Mesenteric fat pad (tissue), 1 donor: ENCODE results near the gene VPS33B. TPM values are rescaled to one million over a fixed set of nuclear protein-coding genes. Genes with fewer than 3 reads are reported as not detected.
"Not testable (repeated sequence)": the region's sequence is repeated elsewhere in the genome, so short reads cannot be mapped to it uniquely, and the experiment has no call there.

Experiments
- DNase-seq: peaks from one replicate; pipeline ENCODE4 v3.0.0-alpha.2; 2020; ENCODE audit warnings: low spot score
- total RNA-seq: library from RNA; stranded (reverse); fragmentation: NEBNext Ultra II Directional; extraction: Animal tissue kit (Norgen Biotek cat#: 25700); gene quantifications from one replicate; pipeline ENCODE4 v1.2.1, GENCODE V29; 2021
- donor health status: DM: yes; HTN: yes; CAD: no.

Gene VPS33B
- total RNA-seq, 1 donor from 2014 or later, result 13.4 TPM

DNA sequence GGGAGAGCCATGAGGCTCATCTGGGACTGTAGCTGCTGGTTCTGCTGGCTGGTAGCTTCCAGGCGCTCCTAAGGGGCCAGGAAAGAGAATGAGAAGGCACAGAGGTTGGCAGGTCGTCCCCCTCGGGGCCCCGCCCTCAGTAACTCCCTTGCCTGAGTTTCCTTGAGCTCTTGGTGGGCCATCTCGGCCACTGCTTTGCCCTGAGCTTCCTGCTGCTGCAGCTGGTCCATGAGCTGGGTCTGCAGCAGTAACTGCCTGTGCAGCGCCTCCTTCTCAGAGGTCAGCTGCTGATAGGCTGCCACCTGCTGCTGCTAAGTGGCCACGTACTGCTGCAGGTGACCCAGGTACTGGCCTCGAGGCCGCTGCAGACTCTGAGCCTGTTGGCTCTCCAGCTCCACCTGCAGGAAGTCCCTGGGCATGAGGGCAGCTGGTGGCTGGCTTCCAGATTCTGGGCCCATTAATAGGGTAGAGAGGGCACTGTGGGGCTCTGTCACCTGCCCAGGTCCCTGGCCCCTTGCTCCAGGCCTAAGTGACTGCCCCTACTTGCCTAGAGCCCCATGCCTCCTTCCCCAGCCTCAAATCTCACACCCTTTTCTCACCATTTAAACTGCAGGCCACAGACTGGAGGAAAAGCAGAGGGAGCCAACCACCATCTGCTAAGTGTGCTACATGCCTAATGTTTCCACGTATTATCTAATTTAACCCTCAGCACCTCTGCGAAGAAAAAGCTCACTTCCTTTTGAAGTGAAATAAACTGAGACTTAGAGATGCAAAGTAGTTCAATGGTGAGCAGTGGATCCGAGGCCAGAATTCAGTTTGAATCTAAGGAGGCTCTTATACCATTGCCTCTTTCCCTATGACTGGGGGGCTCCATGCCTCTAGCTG is 10.8 kb upstream of the VPS33B start:
- DNase-seq, result no peak

DNA sequence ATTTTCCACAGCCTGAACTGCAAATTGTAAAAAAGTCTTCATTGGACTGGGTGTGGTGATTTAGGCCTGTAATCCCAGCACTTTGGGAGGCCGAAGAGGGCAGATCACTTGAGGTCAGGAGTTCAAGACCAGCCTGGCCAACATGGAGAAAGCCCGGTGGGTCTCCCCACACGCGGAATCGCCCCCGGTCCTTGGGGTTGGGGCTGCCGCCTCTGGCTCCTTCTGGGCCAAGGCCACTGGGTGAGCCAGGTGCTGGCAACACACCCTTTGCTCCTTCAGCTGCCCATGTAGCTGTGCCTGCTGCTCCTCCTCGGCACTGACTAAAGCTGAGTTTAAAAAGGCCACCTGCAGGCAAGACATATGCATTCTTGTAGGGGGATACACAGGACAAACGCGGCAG is 9.4 kb upstream of the VPS33B start:
- no peak for DNase-seq

DNA sequence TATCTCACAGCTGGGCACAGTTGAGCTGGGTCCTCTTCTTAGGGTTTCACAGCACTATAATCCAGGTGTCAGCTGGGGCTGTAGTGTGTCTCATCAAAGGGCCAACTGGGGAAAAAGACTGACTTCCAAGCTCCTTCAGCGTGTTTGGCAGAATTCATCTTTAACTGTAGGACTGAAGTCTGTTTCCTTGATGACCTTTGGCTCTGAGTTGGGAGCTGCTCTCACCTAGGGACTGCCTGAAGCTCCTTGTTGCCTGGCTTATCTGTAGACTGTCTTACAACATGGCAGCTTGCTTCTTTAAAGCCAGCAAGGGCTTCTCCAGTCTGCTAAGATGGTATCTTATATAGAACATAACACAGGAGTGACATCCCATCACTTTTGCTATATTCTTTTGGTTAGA is 5.3 kb upstream of the VPS33B start:
- no peak for DNase-seq

GRCh38 chr15:91023720-91024119 is 1.3 kb upstream of the VPS33B start:
- no peak for DNase-seq

DNA sequence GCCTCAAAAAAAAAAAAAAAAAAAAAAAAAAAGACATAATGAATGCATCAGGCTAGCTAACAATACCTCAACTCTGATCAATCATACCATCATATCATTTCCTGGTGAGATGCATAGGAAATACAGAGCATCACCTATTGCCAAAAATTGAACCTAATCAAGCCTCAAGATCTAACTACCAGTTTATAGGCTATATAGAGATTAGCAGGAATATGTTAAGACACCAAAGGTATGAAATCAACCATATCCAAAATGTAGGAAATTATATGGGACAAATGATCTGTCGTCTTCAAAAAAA is 387 bp upstream of the VPS33B start:
- no peak for DNase-seq

DNA sequence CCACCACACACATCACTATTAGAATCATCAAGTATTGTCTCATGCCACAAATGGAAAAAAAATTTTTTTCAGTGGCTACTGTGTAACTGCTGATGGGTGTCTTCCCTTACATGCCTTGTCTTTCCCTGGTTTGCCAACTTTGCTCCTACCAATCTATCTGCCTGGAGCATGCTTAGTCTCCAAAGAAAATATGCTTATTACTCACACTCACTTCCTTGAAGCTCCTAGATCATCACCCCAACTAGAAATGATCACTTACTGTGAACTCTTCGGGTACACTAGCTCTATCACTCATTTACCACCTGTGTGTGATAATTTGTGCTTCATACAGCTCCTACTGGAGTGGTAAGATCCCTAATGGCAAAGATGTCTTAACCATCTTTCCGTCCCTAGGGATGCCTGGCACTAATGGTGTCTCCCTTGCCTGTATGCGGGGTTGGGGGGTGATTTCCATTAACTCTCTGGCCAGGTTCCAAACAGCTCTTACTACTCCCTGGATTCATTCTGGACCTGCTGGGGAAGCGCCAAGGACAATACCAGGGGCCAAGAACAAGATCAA is 799 bp downstream of the VPS33B start:
- DNase-seq, result no peak

GRCh38 chr15:91018158-91018557 is 4.2 kb downstream of the VPS33B start:
- no peak for DNase-seq

DNA sequence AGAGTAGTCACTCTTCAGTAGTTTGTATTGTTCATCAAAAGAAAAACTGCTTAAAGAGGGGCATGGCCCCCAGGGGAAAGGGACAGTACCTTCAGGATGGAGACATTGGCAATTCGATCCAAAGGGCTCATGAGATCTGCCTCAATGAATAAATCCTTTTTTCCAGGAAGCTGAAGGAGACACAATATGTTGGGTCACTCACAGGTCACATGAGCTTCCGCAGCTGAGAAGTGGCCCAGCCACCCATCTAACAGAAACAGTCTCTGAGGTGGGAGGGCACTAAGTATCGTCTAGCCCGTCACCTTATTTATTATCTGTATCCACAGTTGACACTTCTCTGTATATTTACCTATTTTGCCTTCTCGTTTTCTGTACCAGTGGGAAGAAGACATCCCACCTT is 4.7 kb downstream of the VPS33B start:
- DNase-seq, result no peak

DNA sequence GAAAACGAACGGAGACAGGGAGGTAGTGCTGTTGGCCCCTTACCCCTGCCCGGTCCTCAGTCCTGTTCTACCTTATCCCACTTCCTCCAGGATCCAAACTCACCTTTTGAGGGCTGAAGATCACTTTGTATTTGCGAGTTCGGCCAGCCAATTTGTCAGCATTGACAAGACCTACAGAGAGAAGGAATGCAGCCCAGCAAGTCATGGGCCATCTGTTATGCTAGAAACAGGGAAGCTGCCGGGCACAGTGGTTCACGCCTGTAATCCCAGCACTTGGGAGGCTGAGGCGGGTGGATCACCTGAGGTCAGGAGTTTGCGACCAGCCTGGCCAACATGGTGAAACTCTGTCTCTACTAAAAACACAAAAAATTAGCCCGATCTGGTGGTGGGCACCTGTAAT is 8.7 kb downstream of the VPS33B start:
- not testable (repeated sequence) for DNase-seq

- DNase-seq, result no peak
Observed at GRCh38 chr15:91007266-91007665, 15.1 kb downstream of the VPS33B start.

DNA sequence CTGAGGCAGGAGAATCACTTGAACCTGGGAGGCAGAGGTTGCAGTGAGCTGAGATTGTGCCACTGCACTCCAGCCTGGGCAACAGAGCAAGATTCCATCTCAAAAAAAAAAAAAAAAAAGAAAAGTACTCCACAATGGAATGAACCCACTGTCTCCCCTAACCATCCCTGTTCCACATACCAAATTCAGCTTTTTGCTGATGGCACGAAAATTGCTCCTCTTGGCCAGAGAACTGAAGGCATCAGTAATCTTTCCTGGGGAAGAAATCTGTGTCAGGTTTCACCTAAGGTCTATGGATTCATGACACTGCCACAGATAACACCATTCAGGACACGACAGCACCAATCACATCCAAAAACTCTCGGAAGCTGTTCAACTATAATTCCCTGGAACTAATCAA is 21.2 kb downstream of the VPS33B start:
- DNase-seq, result no peak

DNA sequence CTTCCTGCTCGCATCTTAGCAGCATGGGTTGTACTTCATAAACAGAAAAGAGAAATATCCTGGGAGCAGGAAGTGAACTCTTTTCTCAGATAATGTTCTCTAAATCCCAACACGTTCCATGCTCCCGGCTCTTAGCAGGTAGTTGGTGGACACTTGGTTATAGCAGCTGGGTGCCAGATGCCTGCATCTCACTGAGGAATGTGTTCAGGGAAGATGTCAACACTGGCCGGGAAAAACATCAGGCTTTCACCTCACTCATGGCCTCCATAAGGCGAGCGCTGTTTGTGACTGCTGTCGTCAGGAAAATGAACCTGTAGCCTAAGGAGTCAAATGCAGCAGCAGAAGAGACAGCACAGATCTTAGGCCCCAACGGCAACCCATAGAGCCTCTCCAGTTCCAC is 23.7 kb downstream of the VPS33B start:
- DNase-seq, result no peak

DNA sequence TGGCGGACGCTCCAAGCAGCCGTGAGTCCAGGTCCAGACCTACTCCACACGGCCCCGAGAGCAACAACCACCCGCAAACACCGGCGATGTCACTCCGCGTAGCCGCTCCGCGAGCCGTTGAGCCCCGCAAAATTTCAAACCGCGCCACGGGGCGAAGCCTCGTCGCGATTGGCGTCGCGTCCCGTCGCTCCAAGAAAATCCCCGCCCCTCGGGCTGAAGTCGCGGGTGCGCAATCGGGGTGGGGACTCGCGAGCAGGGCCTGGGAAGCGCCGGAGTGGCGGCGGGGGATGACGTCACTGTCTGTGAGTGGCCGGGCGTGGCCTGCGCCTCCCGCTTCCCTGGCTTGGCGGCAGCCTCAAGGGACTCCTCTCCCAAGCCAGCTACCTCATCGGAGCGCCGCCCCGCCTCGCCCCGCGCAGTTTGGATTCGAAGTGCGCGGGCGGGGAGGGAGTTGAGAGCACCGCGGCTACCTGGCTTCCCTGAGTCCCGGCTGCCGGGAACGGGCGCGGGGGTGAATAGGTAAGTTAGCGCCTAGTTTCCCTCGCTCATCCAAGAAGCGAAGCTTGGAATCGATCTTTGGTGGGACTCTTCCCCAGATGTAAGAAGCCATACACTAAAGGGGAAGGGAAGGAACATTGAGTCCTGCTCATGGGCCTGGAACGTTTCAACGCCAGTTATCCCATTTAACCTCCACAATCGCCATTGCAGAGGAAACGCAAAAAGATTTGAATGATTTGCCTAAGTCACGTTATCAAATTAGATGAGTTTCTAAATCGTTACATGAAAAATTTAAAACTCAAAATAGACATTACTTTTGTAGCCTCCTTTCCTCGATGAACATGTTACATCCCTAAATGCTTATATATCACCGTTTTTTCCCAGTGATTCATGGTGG is 27.7 kb downstream of the VPS33B start, which contains the start of gene PRC1:
TSS of gene PRC1 (minus strand) at position 119 of the 895 bp plus-strand sequence. CDS start at position 1, 118 bp downstream.
- DNase-seq, result peak; percentile 100

GRCh38 chr15:90994059-90994416 is 28.4 kb downstream of the VPS33B start:
- DNase-seq, result no peak

DNA sequence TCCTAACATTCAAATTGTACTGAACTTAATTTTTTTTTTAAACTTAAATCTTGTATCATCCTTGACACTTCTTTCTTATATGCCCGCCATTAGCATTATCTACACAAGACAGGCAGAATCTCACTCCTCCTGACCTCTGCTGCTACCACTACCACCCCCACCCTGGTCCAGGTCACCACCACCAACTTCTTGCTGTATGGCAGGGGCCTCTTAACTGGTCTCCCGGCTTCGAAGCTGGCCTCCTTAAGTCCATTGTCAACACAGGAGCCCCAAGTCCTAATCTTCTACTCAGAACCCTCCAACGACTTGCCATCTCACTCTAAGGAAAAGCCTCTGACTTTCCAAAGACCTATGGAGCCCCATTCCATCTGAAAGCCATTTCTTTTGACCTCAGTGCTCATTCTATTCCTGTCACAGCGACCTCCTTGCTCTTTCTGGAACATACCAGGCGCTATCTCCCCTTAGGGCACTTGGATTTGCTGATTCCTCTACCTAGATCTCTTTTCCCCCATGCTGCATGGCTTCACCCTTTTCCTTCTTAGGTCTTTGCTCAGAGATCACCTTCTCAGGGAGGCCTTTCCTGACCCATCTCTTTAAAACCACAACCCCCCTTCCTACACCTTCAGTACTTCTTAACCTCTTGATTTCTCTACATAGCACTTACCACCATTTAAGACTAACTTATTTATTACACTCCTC is 30.7 kb downstream of the VPS33B start:
- DNase-seq, result no peak

DNA sequence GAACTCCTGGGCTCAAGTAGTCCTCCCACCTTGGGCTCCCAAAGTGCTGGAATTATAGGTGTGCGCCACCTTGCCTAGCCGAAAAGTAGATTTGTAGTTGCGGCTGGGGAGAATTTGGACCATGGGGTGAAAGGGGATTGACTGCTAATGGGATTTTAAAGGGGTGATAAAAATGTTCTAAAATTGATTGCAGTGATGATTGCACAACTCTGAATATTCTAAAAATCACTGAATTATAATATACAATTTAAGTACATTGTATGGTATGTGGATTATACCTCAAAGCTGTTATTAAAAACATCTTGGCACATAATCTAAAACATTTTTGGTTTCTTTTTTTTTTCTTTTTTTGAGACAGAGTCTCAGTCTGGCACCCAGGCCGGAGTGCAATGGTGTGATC is 31.9 kb downstream of the VPS33B start:
- DNase-seq, result no peak

DNA sequence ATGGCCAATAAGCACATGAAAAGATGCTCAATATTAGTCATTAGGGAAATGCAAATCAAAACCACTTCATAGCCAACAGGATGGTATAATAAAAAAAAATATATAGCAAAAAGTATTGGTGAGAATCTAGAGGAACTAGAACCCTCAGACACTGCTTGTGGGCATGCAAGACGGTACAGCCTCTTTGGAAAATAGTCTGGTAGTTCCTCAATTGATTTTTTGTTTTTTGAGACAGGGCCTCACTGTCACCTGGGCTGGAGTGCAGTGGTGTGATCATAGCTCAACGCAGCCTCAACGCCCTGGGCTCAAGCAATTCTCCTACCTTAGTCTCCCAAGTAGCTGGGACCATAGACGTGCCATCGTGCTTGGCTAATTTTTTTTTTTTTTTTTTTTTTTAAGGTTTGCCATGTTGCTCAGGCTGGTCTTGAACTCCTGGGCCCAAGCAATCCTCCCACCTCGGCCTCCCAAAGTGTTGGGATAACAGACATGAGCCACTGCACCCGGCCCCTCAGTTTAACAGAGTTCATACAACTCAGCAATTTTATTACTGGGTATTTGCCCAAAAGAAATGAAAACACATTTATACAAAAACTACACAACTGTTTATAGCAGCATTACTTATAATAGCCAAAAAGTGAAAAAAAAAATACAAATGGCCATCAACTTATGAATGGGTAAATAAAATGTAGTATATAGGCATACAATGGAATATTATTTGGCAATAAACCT is 33.2 kb downstream of the VPS33B start:
- no peak for DNase-seq

DNA sequence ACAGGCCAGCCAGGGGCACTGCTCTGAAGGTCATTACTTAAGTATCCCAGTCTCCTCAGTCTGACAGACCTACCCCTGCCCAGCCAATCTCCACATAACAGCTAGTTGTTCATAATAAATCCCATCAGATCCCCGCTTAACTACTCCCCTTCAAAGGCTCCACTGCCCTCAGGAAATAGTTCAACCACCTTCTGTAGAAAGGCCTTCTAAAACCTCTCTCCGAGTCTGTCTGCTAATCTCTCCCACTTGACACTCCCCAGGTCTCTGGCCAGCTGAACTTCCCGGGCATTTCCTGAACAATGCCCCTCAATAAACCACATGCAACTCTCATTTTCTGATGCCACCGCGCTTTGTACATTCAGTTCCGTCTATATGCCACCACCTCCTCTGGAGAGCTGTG is 34.1 kb downstream of the VPS33B start:
- DNase-seq, result no peak

DNA sequence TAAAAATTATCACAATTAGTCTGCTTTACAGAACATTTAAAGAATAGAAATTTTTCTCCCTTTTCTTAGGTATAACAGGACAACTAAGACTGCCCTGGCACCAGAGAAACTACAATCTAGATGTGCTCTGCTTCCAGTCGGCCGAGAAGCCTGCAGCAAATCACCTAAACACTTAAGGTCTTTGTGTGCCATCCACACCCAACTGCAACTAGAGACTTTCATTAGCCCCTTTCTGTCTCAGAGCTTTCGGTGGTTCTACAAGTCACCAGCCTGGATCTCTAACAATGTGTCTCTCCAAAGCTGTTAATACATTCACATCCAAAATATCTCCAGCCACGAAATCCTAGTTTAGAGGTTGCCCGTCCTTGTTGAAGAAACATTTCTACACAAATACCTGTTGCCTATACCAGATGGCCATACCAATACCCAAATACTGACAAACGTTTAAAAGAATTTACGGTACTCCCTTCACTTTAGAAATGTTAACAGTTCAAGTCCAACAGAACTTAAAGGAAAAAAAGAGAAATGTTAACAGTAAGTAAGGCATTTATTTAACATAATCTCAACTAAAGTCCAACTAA is 34.7 kb downstream of the VPS33B start:
- DNase-seq, result no peak

DNA sequence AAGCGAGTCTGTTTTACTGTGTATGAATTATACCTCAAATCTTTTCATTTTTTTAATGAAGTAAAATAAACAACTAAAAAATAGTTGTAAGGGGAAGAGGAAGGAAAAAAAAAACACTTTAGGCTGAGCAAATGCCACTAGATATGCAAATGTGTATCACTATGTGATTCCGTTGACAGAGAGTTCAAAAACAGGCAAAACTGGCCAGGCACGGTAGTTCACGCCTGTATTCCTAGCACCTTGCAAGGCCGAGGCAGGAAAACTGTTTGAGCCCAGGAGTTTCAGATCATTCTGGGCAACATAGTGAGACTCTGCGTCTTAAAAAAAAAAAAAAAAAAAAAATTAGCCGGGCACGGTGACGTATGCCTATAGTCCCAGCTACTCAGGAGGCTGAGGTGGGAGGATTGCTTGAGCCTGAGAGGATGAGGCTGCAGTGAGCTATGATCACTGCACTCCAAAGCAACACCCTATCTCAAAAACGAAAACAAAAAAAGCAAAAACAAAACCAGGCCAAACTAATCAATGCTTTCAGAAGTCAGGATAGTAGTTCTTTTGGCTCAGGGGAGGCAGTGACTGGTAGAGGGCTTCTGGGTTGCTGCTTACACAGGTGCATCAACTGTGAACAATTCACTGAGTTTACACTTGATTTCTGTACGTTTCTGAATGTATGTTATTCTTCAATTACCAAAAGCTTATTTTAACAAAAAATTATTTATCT is 35.4 kb downstream of the VPS33B start:
- no peak for DNase-seq
